IMR-90 (cell line): ENCODE data around the gene PTBP2. TPM values are rescaled to one million over a fixed set of nuclear protein-coding genes. Genes with fewer than 3 reads are reported as not detected.

Experiments used
- ATAC-seq: fragments of 200-7000 bp; cut with Tn5 transposase; 2 replicates; pipeline ENCODE4 v1.9.1; 2020; ENCODE audit warnings: low read depth, mild to moderate bottlenecking, moderate library complexity
- BruUV-seq: library from RNA; stranded (reverse); fragments of 400-500 nt; replicated peaks from 2 replicates; lab custom pipeline; 2021; lab: Mats Ljungman, UMichigan
- CTCF ChIA-PET: fragments of 300-600 bp; formaldehyde crosslinking; extraction: SDS; loops from one replicate; lab custom pipeline; 2021; ENCODE audit warnings: antibody characterized with exemption; lab: Yijun Ruan, JAX
- POLR2A ChIA-PET: fragments of 300-600 bp; sonication (Branson Sonifier 250); formaldehyde crosslinking; loops from one replicate; lab custom pipeline; 2022; ENCODE audit warnings: antibody characterized with exemption; ENCODE audit not compliant: unreplicated experiment; lab: Charles Lee
- DNase-seq: peaks from one replicate; pipeline ENCODE4 v3.0.0; 2013
- H2AFZ ChIP-seq: replicated peaks from 2 replicates; pipeline ENCODE3; 2013; ENCODE audit warnings: low read length, mild to moderate bottlenecking; ENCODE audit not compliant: poor library complexity
- H2AK5ac ChIP-seq: 2 replicates; pipeline ENCODE4 v1.6.1; 2013; ENCODE audit warnings: low read depth, low read length, inconsistent platforms
- H2AK9ac ChIP-seq: replicated peaks from 2 replicates; pipeline ENCODE3; 2013; ENCODE audit warnings: mild to moderate bottlenecking, low read depth, low read length, moderate library complexity; ENCODE audit not compliant: poor library complexity
- H2BK120ac ChIP-seq: 2 replicates; pipeline ENCODE4 v1.6.1; 2013; ENCODE audit warnings: low read depth, low read length, inconsistent platforms
- H2BK15ac ChIP-seq: 3 replicates; pipeline ENCODE4 v1.6.1; 2013; ENCODE audit warnings: low read depth, low read length, inconsistent platforms
- H2BK20ac ChIP-seq: 2 replicates; pipeline ENCODE4 v1.6.1; 2013; ENCODE audit warnings: low read depth, mild to moderate bottlenecking, inconsistent platforms, low read length, moderate library complexity
- H2BK5ac ChIP-seq: 2 replicates; pipeline ENCODE4 v1.6.1; 2013; ENCODE audit warnings: mild to moderate bottlenecking, low read depth, low read length, inconsistent platforms; ENCODE audit not compliant: poor library complexity, severe bottlenecking
- H3K14ac ChIP-seq: replicated peaks from 2 replicates; pipeline ENCODE4 v1.6.1; 2013; ENCODE audit warnings: low read depth, low read length, inconsistent platforms
- H3K18ac ChIP-seq: 2 replicates; pipeline ENCODE4 v1.6.1; 2013; ENCODE audit warnings: low read depth, low read length, control low read depth
- H3K23ac ChIP-seq: 2 replicates; pipeline ENCODE4 v1.6.1; 2013; ENCODE audit warnings: low read depth, low read length, inconsistent platforms
- H3K27ac ChIP-seq: 2 replicates; pipeline ENCODE4 v1.5.1; 2013; ENCODE audit warnings: mild to moderate bottlenecking, control low read depth, low read length; ENCODE audit not compliant: insufficient read depth
- H3K27me3 ChIP-seq: 2 replicates; pipeline ENCODE4 v1.6.1; 2013; ENCODE audit warnings: low read length; ENCODE audit not compliant: control insufficient read depth, insufficient read depth
- H3K36me3 ChIP-seq: 2 replicates; pipeline ENCODE4 v1.6.1; 2013; ENCODE audit warnings: low read length, mixed read lengths; ENCODE audit not compliant: control insufficient read depth, insufficient read depth
- H3K4ac ChIP-seq: 2 replicates; pipeline ENCODE4 v1.6.1; 2013; ENCODE audit warnings: low read depth, low read length, inconsistent platforms
- H3K4me1 ChIP-seq: 2 replicates; pipeline ENCODE4 v1.6.1; 2013; ENCODE audit warnings: low read length, mixed read lengths; ENCODE audit not compliant: control insufficient read depth, insufficient read depth
- H3K4me2 ChIP-seq: 2 replicates; pipeline ENCODE4 v1.6.1; 2013; ENCODE audit warnings: low read depth, mild to moderate bottlenecking, control low read depth, low read length, moderate library complexity
- H3K4me3 ChIP-seq: 2 replicates; pipeline ENCODE4 v1.5.1; 2013; ENCODE audit warnings: low read depth, mild to moderate bottlenecking, control low read depth, low read length, moderate library complexity; ENCODE audit not compliant: insufficient read depth
- H3K56ac ChIP-seq: 2 replicates; pipeline ENCODE4 v1.6.1; 2013; ENCODE audit warnings: low read length, inconsistent platforms; ENCODE audit not compliant: insufficient read depth; ENCODE audit errors: extremely low read depth
- H3K79me1 ChIP-seq, 2 experiments: 2 replicates each; pipeline ENCODE4 v1.6.1; 2013; ENCODE audit warnings: low read length in 2 of 2, inconsistent platforms in 1 of 2, low read depth in 1 of 2
- H3K9ac ChIP-seq: 2 replicates; pipeline ENCODE4 v1.6.1; 2013; ENCODE audit warnings: low read depth, low read length, control low read depth
- H3K9me1 ChIP-seq: 2 replicates; pipeline ENCODE4 v1.6.1; 2013; ENCODE audit warnings: low read length, inconsistent platforms; ENCODE audit not compliant: insufficient read depth
- H3K9me3 ChIP-seq: 2 replicates; pipeline ENCODE4 v1.6.1; 2013; ENCODE audit warnings: low read length; ENCODE audit not compliant: control insufficient read depth, insufficient read depth
- H4K20me1 ChIP-seq: 2 replicates; pipeline ENCODE4 v1.6.1; 2013; ENCODE audit warnings: low read length, inconsistent platforms; ENCODE audit not compliant: insufficient read depth
- H4K5ac ChIP-seq: 2 replicates; pipeline ENCODE4 v1.6.1; 2013; ENCODE audit warnings: mild to moderate bottlenecking, low read depth, low read length, control low read depth
- H4K8ac ChIP-seq, 2 experiments: 2 replicates each; pipeline ENCODE4 v1.6.1; 2013; ENCODE audit warnings: low read depth in 2 of 2, low read length in 2 of 2, control low read depth in 1 of 2, inconsistent platforms in 1 of 2
- H4K91ac ChIP-seq: 2 replicates; pipeline ENCODE4 v1.6.1; 2013; ENCODE audit warnings: low read depth, low read length, inconsistent platforms; ENCODE audit not compliant: insufficient read depth
- BHLHE40 ChIP-seq: fragments of 150-350 bp; IDR thresholded peaks from 2 replicates; pipeline ENCODE4 v1.6.1; 2016; ENCODE audit warnings: mild to moderate bottlenecking, low read depth, low read length
- CEBPB ChIP-seq: IDR thresholded peaks from 2 replicates; pipeline ENCODE4 v1.6.1; 2012; ENCODE audit warnings: low read depth, low read length, improper control_type of control experiment
- CHD1 ChIP-seq: IDR thresholded peaks from 2 replicates; pipeline ENCODE4 v1.6.1; 2012; ENCODE audit warnings: low read depth, low read length, improper control_type of control experiment
- CTCF ChIP-seq: conservative IDR thresholded peaks from 2 replicates; pipeline ENCODE4 v1.5.1; 2012; ENCODE audit warnings: mild to moderate bottlenecking, low read depth, low read length, improper control_type of control experiment
- FOS ChIP-seq: fragments of 150-350 bp; IDR thresholded peaks from 2 replicates; pipeline ENCODE4 v1.6.1; 2016; ENCODE audit warnings: low read depth, low read length
- MAZ ChIP-seq: IDR thresholded peaks from 2 replicates; pipeline ENCODE4 v1.6.1; 2012; ENCODE audit warnings: low read depth, mild to moderate bottlenecking, low read length, improper control_type of control experiment, moderate library complexity, borderline replicate concordance
- MXI1 ChIP-seq: IDR thresholded peaks from 2 replicates; pipeline ENCODE4 v1.6.1; 2012; ENCODE audit warnings: low read depth, mild to moderate bottlenecking, low read length, moderate library complexity, borderline replicate concordance
- NFE2L2 ChIP-seq: fragments of 150-350 bp; IDR thresholded peaks from 2 replicates; pipeline ENCODE4 v1.6.1; 2016; ENCODE audit warnings: low read depth, mild to moderate bottlenecking, low read length
- RAD21 ChIP-seq: IDR thresholded peaks from 2 replicates; pipeline ENCODE4 v1.6.1; 2012; ENCODE audit warnings: low read length, improper control_type of control experiment
- RCOR1 ChIP-seq: IDR thresholded peaks from 2 replicates; pipeline ENCODE4 v1.6.1; 2012; ENCODE audit warnings: mild to moderate bottlenecking, low read length, improper control_type of control experiment; ENCODE audit not compliant: insufficient replicate concordance
- SMC3 ChIP-seq: fragments of 150-350 bp; IDR thresholded peaks from 2 replicates; pipeline ENCODE4 v1.6.1; 2016; ENCODE audit warnings: low read depth, mild to moderate bottlenecking, antibody characterized with exemption, low read length, moderate library complexity
- USF2 ChIP-seq: fragments of 150-350 bp; IDR thresholded peaks from 2 replicates; pipeline ENCODE4 v1.6.1; 2017; ENCODE audit warnings: mild to moderate bottlenecking, antibody characterized with exemption, low read length, low read depth
- WGBS, 2 experiments: methylation state at CpG; one replicate each; pipeline versions ENCODE4 v1.1.5 to v1.1.7; 2013; ENCODE audit warnings: missing lambda C conversion rate in 2 of 2; ENCODE audit not compliant: insufficient read length in 1 of 2; ENCODE audit errors: extremely low coverage in 2 of 2; 5-methylcytosine and 5-hydroxymethylcytosine counted together
- dilution Hi-C: fragments of 300-500 bp; cut with HindIII; formaldehyde crosslinking; loops from one replicate; pipeline ENCODE4 v1.14.3; 2018; ENCODE audit warnings: low sequenced_read_pairs; ENCODE audit not compliant: unreplicated experiment
- in situ Hi-C: fragments of 300-500 bp; cut with MboI; formaldehyde crosslinking; loops from 3 replicates; pipeline ENCODE4 v1.14.3; 2019; ENCODE audit warnings: low sequenced_read_pairs, inconsistent platforms, mixed read lengths
- intact Hi-C: fragments of 100-400 bp; cut with micrococcal nuclease; formaldehyde crosslinking; loops from 2 replicates; pipeline ENCODE4 v1.10.0; 2022
- polyA plus RNA-seq, 3 experiments: library from polyadenylated mRNA; depleted of rRNA; stranded (reverse); fragments of >200 nt; gene quantifications; 2 replicates each; pipeline ENCODE4 v1.2.3, GENCODE V29; 2012; ENCODE audit warnings: low replicate concordance in 1 of 3
- total RNA-seq: library from RNA; depleted of rRNA; stranded (reverse); fragments of >200 nt; gene quantifications from 2 replicates; pipeline ENCODE4 v1.2.3, GENCODE V29; 2012

PTBP2 gene
- total and polyA plus RNA-seq, 2 of the 4 experiments (the other 2 are of a cell fraction): 9.7 to 37.8 TPM

GRCh38 chr1:96763514-96763913 lies 41.9 kb downstream of the PTBP2 start:
- intact Hi-C loops (no loop called here), in situ Hi-C loops (no loop called here), dilution Hi-C loops (no loop called here)
- CTCF ChIA-PET: no interaction called here
- no peak overlapping the region for H2BK120ac ChIP-seq
- H3K56ac ChIP-seq: no peak overlapping the region
- no peaks in the 10 kb centered on the region for H3K9me3 ChIP-seq
- no peak overlapping the region for H4K5ac ChIP-seq
- no peak for TF ChIP-seq CTCF
- TF ChIP-seq BHLHE40: no peak
- no peak for TF ChIP-seq SMC3
- no peak for TF ChIP-seq CHD1
- TF ChIP-seq MXI1: no peak
- TF ChIP-seq FOS: no peak
- TF ChIP-seq RCOR1: no peak
- TF ChIP-seq MAZ: no peak
- TF ChIP-seq USF2: no peak
- no peak for TF ChIP-seq NFE2L2
- TF ChIP-seq CEBPB: no peak
- no peak for TF ChIP-seq RAD21
- no peak overlapping the region for H2AK9ac ChIP-seq
- H2AFZ ChIP-seq: no peak overlapping the region
- H2BK20ac ChIP-seq: no peak overlapping the region
- no peak overlapping the region for H3K4ac ChIP-seq
- H2BK5ac ChIP-seq: no peak overlapping the region
- H3K23ac ChIP-seq: no peak overlapping the region
- H3K27ac ChIP-seq: no peak overlapping the region
- no TSS peak for BruUV-seq
- no peak overlapping the region for H3K9ac ChIP-seq
- no peak overlapping the region for H3K4me2 ChIP-seq
- no peak overlapping the region for H3K14ac ChIP-seq
- no peaks in the 10 kb centered on the region for H4K20me1 ChIP-seq
- no peak overlapping the region for H3K4me3 ChIP-seq
- H3K27me3 ChIP-seq: no peaks in the 10 kb centered on the region
- H3K4me1 ChIP-seq: no peaks in the 10 kb centered on the region
- no peaks in the 10 kb centered on the region for H3K9me1 ChIP-seq
- ATAC-seq (no peak), DNase-seq (no peak)
- H3K79me1 ChIP-seq: peaks cover 19 to 22% of the 10 kb centered on the region in 2 experiments
- H2AK5ac ChIP-seq: no peak overlapping the region
- H4K91ac ChIP-seq: no peak overlapping the region
- POLR2A ChIA-PET: no interaction called here
- no peak overlapping the region for H4K8ac ChIP-seq
- H2BK15ac ChIP-seq: no peak overlapping the region
- H3K36me3 ChIP-seq: peaks cover 5% of the 10 kb centered on the region; the same call in 1 of the 2 replicates
- WGBS, 2 experiments: no CpG with 5 or more reads among the region's 4 CpGs
- H3K18ac ChIP-seq: no peak overlapping the region
